Stimulated activated CD8-positive, alpha-beta memory T cell treated with anti-CD3 and anti-CD28 coated beads, Interleukin-7, amount 100 ng/mL, for 48 hours (primary cell): ENCODE measurements around the gene MUL1.

Source experiments
- DNase-seq, 2 donors: peaks; one replicate each; pipeline ENCODE4 v3.0.0-alpha.2; 2020; ENCODE audit warnings: low read depth in 1 of 2; ENCODE audit errors: extremely low read depth in 1 of 2

The MUL1 gene

GRCh38 chr1:20485527-20486456, 22.2 kb downstream of the MUL1 start, which contains the start of gene CAMK2N1:
TSS of gene CAMK2N1 (minus strand) at chr1:20486210. CDS start at chr1:20485379, 831 bp downstream.
- no peak for DNase-seq

- no peak for DNase-seq
These were observed 23.2 kb downstream of the MUL1 start for GRCh38 chr1:20484519-20485462.

DNA sequence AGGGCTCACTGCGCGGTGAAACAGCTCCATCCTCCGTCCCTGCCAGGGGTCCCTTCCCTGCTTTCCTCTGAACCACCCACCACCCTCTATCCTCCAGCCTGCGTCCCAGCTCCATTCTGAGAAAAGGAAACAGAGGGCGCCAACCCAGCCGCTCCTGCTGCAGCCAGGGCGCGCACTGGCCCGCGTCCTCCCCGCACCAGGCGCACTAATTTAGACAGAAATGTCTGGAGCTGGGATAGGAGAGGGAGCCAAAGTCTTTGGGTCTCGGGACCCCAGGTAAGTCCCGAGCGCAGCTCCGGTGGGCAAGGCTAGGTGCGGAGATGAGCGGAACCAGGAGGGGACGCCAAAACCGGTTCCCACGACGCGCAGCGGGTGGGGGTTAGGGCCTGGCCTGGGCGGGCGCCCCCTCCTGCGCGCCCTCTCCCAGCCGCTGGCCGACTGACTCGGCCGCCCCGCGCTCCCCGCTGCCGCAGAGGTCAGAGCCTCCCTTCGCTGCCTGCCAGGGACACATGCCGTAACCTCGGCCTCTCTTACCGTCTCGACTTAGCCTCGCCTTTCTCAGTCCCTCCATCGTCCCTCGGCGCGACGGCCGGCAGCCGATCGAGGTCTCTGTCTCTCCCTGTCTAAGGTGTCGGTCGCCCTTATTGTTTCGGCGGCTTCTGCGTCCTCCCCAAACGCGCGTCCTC, 24.0 kb downstream of the MUL1 start:
- no peak for DNase-seq

DNA sequence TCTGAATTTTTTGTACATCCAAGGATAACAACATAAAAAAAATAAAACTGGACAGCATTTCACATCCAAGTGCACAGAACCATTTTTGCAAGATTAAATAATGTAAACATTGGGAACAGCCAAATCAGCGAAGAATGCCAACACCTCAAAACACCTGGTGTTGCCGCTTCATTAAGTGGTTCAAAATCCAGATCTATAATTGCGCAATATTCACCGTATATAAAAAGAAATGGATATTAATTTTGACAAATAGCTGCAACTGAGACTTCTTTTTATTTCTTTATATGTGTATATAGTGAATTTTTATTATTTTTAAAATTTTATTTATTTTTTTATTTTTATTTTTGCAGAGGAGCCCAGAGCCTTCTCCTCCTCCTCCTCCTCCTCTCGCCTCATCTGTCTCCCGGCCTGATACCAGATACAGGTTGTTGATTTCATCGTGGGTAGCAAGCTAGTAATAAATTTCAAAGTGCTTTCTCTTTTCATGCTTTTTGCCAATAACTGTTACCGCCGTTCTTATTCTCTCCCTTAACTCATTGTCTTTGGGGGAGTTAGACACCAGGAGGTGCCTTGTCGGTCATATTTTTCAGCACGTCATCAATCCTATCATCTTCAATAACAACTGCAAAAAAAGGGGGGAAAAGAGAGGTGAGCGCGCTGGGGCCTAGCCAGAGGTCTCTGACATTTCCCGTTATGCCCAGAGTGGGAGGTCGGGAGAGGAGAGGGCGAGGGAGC, 24.7 kb downstream of the MUL1 start:
- no peak for DNase-seq

GRCh38 chr1:20481643-20482498, 26.1 kb downstream of the MUL1 start:
- DNase-seq: no peak

DNA sequence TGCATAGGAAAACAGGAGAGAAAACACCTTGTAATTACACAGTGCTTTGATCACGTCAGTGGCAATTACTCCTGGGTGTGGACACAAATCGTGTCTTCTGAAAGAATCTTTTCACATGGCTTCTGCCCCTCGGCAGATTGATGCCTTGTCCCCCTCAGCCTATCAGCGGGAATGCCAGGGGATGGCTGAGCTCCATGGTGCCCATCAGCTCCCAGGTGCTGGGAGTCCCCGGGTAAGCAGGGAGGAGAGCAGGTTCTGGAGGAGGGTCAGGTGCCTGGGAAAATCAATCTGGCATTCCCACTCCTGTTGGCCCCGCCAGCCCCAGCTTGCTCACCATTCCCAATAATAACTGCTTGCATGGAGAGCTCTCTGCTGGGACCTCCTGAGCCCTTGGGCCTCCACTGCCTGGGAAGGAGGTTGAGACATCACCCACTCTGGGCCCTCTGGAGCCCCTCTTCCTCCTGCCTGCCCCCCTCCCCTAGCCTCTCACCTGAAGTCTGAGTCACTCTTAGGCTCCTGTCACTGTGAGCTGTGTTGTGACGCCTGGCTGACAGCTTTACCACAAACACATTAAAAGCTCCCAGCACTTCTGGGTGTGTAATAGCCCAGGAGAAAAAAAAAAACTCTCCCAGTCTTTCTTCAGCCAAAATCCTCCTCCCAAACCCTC, 26.9 kb downstream of the MUL1 start:
- DNase-seq: no peak

DNA sequence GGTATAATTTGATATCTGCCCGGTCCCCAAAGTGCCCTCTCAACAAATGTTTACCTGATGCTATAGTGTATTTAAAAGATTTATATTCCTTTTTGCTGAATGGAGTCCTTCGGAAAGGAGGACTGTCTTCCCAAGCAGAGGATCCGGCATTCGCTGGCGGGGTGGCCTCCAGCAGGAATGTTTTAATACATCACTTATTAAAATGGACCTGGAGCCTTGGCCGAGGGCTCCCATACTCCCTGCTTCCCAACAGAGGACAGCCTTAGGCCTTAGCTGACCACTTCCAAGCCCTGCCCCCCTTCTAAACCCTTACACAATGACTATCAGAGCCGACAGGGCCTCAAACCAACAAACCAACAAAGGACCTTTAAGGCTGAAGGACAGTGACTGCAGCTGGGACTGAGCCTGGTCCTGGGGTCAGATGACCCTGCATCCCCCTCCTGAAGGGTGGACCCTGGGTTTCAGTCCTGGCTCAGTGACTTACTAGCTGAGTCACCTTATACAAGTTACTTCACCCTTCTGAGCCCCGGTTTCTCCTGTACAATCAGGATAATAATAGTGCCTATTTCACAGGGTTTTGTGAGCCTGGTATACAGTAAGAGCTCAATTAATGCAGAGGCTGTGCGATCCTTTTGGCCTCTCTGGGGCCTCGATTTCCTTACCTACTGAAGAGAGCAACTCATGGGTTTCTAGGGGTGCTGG, 27.6 kb downstream of the MUL1 start:
- DNase-seq: no peak

GRCh38 chr1:20479840-20480239, 28.1 kb downstream of the MUL1 start:
- DNase-seq: no peak

DNA sequence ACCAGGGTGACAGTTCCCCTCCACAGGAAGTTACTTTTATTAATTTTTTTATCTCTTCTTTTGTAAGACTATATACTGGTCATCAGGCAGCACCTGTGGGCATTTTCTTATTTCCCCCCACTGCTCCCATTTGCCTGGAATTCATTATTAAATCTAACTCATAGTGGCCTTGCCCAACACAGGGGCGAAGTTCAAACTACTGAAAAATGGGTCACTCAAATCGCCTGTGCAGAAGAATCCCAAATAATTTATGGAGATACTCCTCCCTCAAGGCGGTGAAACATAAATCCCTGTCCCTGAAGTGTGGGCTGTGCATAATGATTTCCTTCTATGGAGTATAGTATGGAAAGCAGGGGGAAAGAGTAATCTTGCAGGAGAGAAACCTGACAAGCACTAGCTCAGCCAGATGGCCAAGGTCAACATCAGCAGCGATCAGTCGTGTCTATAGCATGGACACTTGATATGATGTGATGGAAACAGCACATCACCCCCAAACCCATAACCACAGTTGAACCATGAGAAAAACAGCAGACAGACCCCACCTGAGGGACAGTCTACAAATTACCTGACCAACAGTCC, 29.8 kb downstream of the MUL1 start:
- DNase-seq: no peak

DNA sequence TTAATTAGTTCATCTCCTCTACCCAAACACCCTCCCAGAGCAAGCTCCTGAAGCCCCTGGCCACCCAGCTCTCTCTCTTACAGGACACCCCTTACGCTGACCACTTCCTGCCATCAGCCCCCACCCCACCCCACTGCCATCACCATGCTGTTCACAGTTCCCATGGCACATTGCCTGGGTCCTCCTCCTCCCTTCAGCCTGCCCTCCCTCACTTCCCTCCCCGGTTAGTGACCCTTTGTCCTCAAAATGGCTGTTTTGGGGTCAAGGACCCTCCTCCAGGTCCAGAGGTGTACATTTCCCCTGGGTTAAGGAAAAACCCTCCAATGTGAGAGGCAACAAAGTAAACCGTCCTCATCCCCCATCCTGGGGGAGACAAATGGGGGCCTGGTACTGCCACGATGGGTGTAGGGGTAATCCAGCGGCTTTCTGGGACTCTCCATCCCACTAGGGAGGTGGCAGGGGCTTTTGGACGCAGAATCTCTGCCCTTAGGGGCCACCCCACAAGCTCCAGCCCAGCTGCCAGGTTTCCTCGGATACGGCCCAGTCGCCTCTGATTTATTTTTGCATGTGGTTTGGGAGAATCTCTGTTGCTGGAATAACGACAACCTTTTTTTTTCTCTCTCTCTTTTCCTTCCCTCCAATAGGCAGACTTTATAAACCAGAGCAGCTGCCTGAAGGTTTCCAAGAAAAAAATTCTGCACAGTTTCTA, 30.4 kb downstream of the MUL1 start:
- no peak for DNase-seq

DNA sequence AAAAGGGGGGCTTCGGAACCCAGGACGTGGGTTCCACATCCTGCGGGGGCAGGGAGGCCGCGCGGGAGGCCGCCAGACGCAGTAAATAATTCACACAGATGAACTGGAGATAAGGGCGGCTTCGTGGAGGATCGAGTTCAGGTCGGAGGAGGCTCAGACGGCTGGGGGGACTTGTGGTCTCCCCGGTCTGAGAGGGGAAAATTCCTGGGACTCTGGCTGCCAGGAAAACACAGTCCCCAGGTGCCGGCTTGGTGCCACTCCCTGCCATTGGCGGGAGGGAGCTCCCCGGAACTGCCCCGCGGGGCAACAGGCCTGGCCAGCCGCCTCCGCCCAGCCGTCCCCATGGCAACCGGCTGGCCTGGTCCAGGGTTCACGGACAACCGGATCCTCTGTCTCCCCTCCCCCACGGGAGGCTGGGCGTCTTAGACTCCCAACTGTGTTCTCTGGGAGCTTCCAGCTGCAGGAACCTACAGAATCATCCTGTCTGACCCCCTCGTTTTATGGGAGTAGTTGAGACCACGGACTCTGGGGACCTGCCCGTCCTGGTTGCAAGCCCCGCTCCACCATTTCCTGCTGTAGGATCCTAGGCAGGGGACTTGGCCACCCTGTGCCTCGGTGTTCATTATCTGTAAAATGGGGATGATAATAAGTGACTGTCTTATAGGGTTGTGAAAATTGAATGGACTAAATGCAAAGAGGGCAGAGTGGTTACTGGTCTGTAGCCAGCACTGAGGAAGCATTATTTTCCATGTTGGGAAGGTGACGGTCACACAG, 31.5 kb downstream of the MUL1 start:
- no peak for DNase-seq

- no peak for DNase-seq
These were observed 33.0 kb downstream of the MUL1 start for GRCh38 chr1:20474996-20475395.

- no peak for DNase-seq
These were observed 33.5 kb downstream of the MUL1 start for GRCh38 chr1:20474333-20474975.

DNA sequence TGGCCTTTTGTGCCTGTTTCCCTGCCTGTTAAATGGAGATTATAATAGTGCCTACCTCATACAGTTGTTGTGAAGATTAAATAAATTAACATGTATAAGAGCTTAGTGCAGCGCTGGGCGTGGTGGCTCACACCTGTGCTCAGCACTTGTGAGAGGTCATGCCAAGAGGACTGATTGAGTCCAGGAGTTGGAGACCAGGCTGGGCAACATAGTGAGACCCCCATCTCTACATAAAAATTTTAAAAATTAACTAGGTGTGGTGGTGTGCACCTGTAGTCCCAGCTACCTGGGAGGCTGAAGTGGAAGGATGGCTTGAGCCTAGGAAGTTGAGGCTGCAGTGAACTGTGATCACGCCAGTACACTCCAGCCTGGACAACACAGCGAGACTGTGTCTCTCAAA, 34.1 kb downstream of the MUL1 start:
- DNase-seq: no peak

DNA sequence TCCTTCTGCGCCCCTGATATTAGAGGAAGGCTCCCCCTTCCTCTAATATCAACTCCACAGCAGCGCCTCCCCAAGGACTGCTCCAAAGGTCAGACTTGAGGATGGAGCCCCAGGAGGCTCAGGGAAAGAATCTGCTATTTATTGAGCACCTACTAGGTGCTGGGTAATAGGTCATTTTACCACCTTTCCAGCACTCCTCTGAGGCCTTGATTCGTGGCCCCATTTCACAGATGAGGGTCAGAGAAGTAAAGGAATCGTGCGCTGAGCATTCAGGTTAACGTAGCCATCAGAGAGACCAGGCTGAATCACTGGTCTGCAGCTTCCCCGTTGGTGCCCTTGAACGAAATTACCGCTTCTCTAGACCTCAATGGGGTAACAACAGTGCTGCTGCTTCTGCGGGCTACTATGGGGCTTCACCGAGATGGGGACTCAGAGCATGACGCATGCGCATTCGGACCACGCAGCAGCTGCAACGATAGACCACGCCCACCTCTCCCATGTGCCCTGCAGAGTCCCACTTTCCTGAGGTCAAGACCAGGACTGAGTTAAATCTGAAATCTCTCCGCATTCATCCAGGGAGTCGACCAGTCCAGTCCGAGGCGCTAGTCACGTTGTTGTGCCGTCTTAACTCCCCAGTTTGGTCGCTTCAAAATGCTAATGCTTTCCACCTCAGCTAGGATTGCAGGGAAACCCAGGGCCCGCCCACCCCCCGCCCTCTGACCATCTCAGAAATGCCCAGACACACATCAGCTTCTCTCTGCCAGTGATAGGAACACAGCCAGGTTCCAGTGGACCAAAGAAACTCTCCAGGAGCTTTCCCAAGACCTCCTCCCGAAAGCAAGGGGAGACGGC, 34.9 kb downstream of the MUL1 start:
- DNase-seq: no peak
